NCI-H128 (cell line): ENCODE data around the gene TSPAN14.

Source experiments
- DNase-seq: peaks from one replicate; lab custom pipeline; 2025; ENCODE audit not compliant: unreplicated experiment; lab: John Stamatoyannopoulos, UW

TSPAN14 gene

DNA sequence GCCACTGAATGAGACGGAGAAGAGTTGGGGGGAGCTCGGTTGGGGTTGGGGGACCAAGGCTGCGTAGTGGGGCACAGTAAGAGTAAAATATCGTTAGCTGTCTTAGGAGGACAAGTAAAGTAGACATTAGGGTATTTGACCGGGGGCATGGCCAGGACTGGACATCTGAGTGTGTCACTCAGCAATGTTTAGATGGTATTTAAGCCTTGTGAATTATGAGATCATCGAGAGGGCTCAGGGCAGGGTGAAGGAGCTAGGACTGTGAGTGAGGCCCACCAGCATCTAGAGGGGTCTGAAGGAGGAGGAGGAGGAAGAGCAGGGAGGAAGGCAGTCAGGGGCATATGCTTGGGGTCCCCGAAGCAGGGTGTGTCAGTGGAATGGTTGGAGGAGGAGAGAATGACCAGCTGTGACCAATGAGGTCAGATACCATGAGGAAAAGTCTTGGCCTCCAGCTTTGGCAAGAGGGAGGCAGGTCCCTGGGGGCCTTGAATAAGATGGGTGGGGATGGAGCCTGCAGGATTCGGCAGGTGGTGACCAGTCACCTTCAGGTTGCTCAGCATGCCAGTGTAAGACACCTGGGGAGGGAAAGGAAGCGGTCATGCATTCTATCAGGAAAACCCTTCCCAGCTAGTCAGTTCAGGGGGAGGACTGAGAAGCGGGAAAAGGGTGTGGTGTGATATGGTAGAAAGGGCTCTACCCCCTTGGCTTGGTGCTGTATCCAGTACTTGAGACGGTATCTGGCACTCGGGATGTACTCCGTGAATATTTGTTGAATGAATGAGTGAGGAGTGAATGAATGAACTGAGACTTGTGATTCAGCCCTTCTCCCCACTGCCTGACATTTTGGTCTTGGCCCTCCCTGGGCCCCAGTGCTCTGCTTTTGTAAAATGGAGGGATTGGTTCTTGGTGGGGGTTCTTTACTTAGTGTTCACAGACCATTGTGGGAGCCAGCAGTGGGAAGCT lies 48.8 kb downstream of the TSPAN14 start:
- no peak for DNase-seq

DNA sequence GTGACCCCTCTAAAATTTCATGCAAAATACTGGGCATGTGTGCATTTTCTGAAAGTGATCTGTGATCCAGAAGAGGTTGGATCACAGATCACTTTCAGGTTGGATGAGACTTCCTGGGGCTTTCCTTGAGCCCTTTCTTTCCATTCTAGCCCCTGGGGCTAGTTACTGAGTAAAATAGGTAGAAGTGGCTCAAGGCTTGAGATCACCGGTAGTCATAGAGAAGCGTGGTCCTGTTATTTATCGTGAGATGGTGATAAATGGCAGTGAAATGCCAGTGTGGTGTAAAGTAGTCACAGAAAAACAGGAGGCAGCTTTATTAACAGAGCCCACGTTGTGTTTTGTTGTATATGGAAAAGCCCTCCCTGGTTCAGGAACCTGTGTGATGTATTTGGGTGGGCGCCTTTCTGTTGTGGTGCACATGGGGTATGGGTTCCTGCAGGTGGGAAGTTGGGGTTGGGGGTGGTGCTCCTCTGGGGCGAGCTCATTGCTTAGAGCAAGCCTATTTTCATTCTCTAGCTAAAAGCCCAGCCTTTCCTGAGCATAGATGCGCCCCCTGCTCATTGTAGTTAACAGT lies 49.6 kb downstream of the TSPAN14 start:
- DNase-seq: no peak

DNA sequence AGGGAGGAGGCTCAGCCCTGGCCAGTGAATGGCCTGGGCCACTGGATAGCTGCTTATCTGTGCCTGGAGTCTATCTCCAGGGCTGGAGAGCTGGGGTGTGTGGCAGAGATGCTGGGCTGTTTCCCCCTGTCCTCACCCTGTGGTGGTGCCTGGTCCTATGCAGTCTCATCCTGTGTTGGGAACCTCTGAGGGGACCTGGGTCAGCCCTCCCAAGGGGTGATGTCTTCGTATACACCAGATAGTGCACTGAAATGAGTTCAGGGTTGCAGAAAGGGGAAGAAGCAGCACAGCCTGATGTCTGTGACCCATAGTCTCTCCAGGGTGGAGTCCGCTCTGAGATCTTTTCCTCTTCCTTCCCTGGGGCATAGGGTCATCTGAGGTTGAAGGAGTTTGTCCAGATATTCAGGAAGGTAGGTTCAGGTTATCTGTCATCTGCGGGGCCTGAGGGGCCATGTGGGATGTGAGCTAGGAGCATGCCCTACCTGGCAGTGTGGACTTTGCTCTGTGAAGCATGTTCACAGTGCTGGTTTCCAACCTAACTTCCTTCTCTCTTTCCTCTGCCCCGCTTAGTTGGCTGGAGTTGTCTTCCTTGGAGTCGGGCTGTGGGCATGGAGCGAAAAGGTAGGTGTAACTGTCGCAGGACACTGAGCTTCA lies 50.2 kb downstream of the TSPAN14 start:
- DNase-seq: no peak

DNA sequence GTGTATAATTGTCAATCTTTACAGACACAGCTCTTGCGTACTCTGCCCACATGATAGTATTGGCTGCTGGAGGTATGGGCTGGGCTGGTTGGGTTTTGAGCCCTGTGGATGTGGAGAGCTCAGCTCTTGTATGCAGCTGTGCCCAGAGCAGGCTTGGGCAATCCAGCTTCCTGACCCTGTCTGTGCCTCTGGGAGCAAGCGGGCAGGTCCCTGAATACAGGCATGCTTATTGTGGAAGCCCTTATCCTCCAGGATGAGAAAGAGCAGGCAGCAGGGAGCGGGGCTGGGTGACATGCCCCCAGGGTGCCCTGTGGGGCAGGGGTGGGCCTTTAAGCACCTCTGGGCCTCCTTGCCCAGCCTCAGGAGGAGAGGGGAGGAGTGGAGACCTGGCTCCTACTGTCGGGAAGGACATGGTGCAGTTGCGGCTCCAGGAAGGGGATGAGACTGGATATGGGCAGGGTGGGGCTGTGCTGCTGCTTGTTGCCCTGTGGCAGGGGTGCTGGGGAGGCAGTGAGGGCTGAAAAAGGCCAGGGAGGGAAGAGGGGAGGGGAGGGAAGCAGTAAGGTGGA lies 50.9 kb downstream of the TSPAN14 start:
- DNase-seq: no peak

DNA sequence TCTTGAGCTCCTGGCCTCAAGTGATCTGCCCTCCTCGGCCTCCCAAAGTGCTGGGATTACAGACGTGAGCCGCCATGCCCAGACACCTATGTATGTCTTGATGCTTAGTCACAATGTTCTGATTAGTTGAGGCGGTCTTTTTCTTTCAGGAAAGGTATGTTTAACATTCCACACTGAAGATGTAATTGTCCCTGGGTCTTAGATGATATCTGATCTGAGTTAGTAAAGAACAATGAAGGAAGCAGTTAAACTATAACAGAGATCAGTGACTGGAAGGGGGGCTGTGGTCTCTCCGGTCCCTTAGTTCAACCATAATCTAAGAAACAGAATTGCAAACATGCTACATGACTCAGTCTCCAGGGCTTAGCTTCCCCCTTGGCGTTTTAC lies 52.1 kb downstream of the TSPAN14 start:
- DNase-seq: no peak

DNA sequence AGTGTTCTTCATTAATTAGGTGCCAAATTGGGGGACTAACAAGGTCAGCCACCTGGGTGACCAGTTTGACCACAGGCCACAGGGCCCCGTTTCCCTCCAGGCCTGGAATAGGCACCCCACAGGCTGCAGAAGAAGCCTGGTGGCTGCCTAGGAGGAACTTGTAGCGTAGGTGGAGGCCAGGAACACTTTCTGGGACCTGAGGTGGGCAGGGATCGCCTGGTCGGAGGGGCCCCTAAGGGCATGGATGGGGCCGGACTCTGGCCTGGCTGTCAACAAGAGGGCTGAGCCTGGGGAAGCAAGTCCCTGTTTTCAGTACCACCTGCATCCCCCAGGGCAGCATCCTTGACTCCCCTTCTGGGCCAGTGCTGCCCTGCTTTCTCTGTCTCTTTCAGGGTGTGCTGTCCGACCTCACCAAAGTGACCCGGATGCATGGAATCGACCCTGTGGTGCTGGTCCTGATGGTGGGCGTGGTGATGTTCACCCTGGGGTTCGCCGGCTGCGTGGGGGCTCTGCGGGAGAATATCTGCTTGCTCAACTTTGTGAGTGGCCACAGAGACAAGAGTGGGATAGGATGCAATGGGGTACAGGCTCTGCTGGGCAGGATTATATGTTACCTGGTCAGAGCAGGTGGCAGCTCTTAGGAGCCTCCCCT lies 52.9 kb downstream of the TSPAN14 start:
- no peak for DNase-seq

DNA sequence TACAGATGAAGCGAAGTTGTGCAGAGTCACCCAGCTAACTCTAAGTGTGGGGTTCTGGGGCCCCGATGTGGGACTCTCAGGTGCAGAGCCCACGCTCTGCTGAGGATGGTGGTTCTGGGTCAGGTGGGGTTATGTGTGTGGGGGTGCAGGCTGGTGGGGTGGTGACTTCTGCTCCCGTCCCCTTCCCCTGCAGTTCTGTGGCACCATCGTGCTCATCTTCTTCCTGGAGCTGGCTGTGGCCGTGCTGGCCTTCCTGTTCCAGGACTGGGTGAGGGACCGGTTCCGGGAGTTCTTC lies 54.9 kb downstream of the TSPAN14 start:
- no peak for DNase-seq

DNA sequence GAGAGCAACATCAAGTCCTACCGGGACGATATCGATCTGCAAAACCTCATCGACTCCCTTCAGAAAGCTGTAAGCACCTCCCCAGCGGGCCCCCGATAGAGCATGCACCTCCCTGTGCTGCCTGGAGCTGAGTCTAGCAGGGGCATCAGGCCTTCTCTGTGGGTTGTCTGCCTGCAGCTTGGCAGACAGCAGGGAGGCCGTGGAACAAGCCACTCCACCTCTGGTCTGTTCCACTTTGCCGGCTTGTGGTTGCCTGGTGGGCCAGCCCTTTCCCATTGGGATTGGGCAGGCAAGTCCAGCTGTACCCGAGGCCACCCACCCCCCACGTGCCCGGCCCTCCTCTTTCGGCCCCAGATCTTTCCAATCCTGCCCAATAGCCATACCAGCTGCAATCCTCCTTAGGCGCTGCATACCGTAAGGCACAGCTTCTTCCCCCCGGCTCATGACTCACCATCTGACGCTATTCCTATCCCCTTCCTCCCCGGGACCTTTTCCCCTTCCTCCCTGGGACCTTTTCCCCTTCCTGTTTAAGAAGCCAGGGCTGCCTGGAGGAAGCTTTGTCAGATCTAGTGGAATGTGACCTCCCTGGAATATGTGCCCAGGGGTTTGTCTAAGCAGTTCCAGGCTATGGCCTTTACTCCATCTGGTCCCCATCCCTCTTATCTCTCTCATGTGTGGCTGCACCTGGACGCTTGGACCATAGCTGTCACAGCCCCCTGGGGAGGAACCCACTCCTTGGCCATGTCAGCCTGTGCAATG lies 55.5 kb downstream of the TSPAN14 start:
- no peak for DNase-seq

DNA sequence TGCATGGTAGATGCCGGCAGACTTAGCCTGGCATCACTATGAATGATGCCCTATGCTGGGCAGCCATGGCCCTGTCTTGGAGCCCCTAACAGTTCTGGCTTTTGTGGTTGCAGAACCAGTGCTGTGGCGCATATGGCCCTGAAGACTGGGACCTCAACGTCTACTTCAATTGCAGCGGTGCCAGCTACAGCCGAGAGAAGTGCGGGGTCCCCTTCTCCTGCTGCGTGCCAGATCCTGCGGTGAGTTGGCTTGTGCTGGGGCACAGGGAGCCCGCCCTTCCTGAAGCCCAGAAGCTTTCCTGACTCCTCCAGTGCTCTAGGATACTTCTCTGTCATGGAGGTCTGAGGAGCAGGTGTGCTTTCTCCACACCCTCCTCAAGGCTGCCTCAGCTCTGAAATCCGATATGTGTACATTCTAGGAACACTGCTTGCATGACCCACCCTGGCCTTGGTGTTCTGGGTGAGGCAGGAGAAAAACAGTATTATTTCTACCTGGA lies 58.0 kb downstream of the TSPAN14 start:
- DNase-seq: no peak

DNA sequence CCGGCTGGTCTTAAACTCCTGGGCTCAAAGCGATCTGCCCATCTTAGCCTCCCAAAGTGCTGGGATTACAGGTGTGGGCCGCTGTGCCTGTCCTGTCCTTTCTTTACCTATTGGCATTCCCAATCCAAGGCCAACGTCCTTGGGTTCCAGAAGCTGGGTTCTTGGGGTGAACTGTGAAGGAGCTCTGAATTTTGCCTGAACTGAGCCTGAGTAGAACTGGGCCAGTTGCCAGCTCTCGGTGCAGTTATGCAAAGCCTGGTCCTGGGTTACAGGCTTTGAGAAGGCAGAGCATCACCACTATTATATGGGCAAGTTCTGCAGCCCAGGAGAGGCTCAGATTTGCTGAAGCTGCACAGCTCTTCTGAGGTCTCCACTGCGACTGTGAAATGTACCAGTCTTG lies 59.0 kb downstream of the TSPAN14 start:
- DNase-seq: no peak

DNA sequence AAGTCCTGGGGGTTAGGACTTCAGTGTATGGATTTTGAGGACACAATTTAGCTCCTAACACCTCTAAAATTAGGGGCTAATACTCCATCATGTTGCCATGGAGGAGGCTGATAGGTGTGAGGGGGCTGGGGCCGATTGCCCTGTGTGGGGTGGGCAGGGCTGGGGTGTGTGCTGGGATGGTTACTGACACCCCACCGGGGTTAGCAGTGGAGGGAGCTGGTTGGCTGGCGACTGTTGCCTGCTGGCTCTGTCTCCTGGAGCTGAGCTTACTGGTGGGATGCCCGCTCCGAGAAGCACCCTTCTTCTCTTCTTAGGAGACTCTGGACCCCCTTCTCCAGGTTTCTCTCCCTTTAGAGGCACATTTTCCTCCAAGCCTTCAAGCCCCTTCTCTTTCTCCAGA lies 61.4 kb downstream of the TSPAN14 start:
- DNase-seq: no peak

DNA sequence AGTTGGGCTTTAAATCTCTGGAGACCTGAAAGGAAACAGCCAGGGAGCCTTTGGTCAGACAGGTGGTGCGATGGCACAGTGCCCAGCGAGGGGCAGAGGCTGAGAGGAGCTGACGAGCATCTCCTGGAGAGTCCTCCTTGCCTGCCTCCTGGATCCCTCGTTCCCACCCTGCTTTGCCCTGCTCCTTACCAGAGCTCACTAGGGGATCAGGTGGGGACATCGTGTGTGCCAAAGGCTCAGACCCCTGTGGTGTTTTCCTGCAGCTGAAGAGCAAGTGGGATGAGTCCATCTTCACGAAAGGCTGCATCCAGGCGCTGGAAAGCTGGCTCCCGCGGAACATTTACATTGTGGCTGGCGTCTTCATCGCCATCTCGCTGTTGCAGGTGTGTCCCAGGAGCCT lies 61.8 kb downstream of the TSPAN14 start:
- DNase-seq: no peak

DNA sequence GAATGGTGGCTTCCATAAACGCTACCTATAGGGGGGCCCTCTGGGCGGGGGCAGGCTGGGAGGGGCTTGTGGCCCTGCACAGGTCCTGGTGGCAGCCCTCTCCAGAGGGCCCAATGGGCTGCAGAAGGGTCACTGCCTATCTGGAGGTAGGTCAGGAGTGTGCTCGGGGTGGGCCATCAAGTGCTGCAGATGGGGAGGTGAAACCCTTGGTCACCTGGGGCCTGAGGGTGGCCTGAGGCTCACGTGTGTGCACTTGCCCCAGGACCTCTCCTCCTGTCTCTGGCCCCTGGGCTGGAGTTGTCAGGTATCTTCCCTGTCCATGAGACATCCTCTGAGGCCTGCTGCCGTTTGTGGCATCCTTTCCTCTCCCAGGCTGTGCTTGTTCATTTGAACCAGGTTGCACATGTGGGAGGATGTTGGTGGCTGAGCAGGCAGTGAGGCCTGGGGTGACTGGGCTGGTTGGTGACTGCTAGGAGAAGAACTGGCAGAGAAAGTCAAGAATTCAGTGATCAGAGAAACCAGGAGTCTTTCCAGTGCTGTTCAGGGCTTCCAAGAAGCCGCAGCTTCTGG lies 62.5 kb downstream of the TSPAN14 start:
- no peak for DNase-seq

DNA sequence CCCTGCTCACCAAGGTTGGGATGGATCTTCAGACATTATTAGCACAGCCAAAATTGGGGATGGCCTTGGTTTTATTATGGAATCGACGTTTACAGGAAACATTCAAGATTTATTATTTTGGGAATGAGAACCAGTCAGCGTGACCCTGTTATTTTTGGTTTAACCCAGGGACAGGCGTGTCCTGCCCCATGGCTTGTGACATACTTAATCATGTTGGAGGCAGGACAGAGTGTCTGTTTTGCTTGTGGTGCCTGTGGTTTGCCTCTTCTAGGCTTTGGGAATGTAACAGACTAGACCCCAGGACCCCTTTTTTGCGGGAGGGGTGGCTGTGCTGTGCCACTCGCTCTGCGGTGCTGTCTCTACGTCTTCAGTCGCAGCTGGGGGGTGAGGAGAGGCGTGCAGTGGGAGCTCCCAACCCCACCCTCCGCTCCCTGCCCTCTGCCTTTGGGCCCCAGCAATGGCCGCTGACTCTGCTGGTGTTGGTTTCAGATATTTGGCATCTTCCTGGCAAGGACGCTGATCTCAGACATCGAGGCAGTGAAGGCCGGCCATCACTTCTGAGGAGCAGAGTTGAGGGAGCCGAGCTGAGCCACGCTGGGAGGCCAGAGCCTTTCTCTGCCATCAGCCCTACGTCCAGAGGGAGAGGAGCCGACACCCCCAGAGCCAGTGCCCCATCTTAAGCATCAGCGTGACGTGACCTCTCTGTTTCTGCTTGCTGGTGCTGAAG lies 63.5 kb downstream of the TSPAN14 start:
- DNase-seq: no peak

DNA sequence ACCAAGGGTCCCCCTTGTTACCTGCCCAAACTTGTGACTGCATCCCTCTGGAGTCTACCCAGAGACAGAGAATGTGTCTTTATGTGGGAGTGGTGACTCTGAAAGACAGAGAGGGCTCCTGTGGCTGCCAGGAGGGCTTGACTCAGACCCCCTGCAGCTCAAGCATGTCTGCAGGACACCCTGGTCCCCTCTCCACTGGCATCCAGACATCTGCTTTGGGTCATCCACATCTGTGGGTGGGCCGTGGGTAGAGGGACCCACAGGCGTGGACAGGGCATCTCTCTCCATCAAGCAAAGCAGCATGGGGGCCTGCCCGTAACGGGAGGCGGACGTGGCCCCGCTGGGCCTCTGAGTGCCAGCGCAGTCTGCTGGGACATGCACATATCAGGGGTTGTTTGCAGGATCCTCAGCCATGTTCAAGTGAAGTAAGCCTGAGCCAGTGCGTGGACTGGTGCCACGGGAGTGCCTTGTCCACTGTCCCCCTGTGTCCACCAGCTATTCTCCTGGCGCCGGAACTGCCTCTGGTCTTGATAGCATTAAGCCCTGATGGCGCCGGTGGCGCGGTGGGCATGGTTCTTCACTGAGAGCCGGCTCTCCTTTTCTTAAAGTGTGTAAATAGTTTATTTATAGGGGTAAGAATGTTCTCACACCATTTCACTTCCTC lies 64.2 kb downstream of the TSPAN14 start:
- DNase-seq: no peak

DNA sequence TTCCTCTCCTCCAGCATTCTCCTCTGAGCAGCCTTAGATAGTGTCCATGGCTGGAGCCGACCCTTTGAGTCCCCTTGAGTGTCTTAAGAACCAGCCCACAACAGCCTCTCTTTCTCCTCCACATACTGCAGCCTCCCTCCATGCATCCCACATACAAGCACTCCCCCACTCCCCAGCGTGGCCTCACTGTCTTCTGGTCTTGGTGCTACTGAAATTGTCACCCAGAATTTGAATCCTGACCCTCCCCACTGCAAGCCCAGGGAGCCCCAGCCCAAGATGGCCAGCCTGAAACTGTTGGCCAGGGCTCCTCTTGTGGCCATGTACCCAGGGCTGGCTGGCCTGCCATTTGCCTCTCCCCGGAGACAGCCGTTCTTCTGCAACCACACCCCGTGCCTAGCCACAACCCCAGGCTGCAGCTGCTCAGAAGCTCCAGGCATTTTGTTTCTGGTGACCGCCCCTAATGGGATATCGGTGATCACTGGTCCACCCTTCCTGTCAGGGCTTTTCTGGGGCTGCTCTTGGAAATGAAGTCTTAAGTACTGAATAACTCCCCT lies 64.8 kb downstream of the TSPAN14 start:
- no peak for DNase-seq

DNA sequence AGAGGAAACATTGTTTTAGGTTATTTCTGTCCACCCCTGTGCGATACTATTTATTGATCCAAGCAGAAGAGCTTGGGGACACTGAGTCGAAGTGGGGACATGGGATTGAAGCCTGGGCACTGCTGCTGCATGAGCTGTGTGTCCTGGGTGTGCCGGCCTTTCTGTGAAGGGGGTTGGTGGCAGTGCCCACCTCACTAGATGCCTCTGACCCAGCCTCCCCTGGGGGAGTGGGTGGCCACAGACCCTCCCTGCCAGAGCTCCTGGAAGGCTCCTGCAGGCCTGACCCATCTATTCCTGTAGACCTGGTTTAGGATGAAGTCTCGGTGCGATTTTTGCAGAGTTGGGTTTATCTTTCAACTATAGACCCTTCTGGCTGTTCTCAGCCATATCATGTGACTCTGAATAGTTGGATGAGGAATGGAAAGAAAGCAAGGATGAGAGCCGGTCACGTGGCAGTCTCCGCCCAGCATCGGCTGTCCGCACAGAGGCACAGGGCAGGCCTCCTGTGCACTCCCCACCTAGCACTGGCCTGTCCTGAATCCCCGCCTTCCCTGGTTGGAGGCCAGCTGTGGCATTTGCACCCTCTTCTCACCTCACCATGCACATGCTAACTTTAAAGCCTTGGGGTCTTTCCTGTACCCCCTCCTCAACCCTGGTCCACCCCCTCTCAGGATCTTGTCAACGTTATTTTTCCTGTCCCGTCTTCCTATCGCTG lies 66.0 kb downstream of the TSPAN14 start:
- DNase-seq: no peak
